Prostate gland (tissue), 2 donors: ENCODE measurements around the gene UBE2J2.

ENCODE experiments used
- POLR2A ChIP-seq: fragments of 450-650 bp; IDR thresholded peaks from one replicate; pipeline ENCODE4 v1.6.1; 2016; ENCODE audit warnings: antibody characterized with exemption, mild to moderate bottlenecking
- POLR2AphosphoS5 ChIP-seq: sonication (generic); formaldehyde crosslinking; IDR thresholded peaks from one replicate; pipeline ENCODE4 v1.6.1; 2017; ENCODE audit warnings: antibody characterized with exemption
- TF ChIP-seq, protein P1 (sequence below), 4 experiments: fragments of 200-600 bp in 2 of 4; fragments of 450-650 bp in 2 of 4; sonication (generic) in 2 of 4; IDR thresholded peaks; 1 replicate in 3 of 4; 2 replicates in 1 of 4; pipeline ENCODE4 v1.5.1; 2016 to 2019; ENCODE audit warnings: antibody characterized with exemption in 4 of 4, mild to moderate bottlenecking in 2 of 4, moderate library complexity in 2 of 4

DNA sequence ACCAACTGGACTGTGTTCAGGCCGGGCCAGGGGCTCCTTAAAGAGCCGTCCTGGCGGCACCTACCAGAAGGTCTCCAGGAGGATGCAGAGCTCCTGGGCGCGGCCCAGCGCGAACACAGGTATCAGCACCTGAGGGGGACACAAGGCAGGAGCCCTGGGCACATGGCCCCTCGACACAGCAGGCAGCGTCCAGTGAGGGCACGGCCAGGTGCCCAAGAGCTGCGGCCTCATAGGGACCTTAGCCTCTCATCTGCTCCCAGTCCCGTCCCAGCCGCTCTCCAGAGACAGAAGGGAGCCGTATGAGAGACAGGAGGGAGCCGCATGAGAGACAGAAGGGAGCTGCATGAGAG is 40.6 kb upstream of the UBE2J2 start:
- no peak for TF ChIP-seq POLR2A
- TF ChIP-seq, protein P1, sequence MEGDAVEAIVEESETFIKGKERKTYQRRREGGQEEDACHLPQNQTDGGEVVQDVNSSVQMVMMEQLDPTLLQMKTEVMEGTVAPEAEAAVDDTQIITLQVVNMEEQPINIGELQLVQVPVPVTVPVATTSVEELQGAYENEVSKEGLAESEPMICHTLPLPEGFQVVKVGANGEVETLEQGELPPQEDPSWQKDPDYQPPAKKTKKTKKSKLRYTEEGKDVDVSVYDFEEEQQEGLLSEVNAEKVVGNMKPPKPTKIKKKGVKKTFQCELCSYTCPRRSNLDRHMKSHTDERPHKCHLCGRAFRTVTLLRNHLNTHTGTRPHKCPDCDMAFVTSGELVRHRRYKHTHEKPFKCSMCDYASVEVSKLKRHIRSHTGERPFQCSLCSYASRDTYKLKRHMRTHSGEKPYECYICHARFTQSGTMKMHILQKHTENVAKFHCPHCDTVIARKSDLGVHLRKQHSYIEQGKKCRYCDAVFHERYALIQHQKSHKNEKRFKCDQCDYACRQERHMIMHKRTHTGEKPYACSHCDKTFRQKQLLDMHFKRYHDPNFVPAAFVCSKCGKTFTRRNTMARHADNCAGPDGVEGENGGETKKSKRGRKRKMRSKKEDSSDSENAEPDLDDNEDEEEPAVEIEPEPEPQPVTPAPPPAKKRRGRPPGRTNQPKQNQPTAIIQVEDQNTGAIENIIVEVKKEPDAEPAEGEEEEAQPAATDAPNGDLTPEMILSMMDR (IDR thresholded peaks at IDR 0.05) = no peak
- no peak for TF ChIP-seq POLR2AphosphoS5
